ENCODE results near the gene DNASE1L2.

The DNASE1L2 gene

DNA sequence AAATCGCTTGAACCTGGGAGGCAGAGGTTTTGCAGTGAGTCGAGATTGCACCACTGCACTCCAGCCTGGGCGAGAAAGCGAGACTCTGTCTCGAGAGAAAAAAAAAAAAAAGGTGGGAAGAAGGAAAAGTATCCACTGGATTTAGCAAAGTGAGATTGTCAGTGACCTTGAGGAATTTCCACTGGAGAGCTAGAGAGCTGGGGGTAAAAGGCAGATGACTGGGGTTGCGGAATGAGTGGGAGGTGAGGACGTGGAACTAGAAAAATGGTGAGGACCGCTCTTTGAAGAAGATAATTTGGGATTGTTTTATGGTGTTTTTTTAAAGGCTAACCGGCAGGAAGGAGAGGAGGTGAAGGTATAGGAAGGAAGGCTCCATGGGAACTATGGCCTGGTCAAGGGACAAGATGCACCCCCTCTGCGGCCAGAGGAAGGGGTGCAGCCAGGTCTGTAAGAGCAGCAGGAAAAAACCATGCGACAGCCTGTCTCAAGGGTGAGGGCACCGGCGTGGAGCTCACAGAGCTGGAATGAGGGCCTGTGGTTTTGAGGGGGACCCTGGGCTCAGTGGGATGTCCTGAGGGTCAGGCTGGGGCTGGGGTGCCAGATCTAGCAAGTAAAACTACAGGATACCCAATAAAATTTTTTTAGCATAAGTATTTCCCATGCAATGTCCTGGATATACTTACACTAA, 31.7 kb upstream of the DNASE1L2 start:
- no peaks in the 10 kb centered on the region for H3K9me3 ChIP-seq (ENCODE audit: control insufficient read depth, low read length)
- peak overlapping the region; percentile 62 for H3K27ac ChIP-seq (ENCODE audit: low read depth, low read length, severe bottlenecking)
- H3K4me1 ChIP-seq (ENCODE audit: control insufficient read depth, insufficient read depth, low read length, poor library complexity, severe bottlenecking): peaks cover 8% of the 10 kb centered on the region
- peak overlapping the region; percentile 69 for H3K4me3 ChIP-seq (ENCODE audit: extremely low read depth, insufficient read depth, low read length, poor library complexity, severe bottlenecking)
- WGBS, 2 experiments (ENCODE audit: insufficient coverage in 2 of 2): 71 to 76% methylated on average over 9 to 13 of the region's 13 CpGs
- H3K36me3 ChIP-seq (ENCODE audit: control insufficient read depth, insufficient read depth, low read length): peaks cover 28% of the 10 kb centered on the region

DNA sequence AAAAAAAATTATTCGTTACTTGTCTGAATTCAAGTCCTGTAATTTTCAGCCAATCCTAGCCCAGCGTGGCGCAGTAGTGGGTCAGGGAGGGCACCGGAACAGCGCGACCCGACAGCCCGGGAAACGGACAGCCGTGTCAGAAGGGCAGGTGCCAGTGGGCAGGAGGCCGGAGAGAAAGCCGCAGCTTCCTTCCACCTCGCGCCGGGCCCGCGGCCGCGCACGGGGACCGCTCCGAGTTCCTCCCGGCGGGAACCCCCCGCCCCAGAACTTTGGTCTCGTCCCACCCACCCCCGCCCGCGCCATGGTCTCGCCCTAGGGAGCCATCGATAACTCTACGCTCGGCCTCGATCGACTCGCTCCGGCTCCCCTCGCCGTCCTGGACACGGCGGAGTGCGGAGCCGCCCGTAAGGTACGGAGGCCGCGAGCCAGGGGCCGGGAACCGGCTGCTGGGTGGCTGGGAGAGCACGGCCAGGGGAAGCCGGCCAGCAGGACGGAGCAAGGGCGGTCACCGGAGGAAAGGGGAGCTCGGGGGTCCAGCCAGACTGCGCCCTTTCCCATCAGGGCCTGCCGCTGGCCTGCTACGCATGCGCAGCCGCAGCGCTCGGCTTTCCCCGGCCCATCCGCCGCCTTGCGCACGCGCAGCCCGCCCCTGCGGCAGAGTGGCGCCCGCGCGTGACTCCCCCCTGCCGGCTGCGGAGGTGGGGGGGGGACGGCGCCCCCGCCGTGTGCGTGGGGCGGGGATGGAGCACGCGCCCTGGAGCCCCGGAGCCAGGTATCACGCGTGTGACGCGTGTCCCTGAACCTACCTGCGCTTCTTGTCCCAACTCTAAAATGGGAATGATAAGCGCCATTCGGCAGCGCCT, 30.9 kb upstream of the DNASE1L2 start, which contains the start of gene MLST8:
Gene MLST8 (plus strand): TSS at position 351 of the 863 bp plus-strand sequence. CDS start 632 bp downstream, outside the sequence.
- H3K4me1 ChIP-seq (ENCODE audit: control insufficient read depth, insufficient read depth, low read length, poor library complexity, severe bottlenecking): peaks cover 8% of the 10 kb centered on the region
- H3K27ac ChIP-seq (ENCODE audit: low read depth, low read length, severe bottlenecking): peak within 1 kb of the TSS; percentile 62
- H3K36me3 ChIP-seq (ENCODE audit: control insufficient read depth, insufficient read depth, low read length): peaks cover 35% of the 10 kb centered on the region
- 0 to 1% methylated on average over 55 to 69 of the region's 93 CpGs for WGBS, 2 experiments (ENCODE audit: insufficient coverage in 2 of 2)
- peak within 1 kb of the TSS; percentile 69 for H3K4me3 ChIP-seq (ENCODE audit: extremely low read depth, insufficient read depth, low read length, poor library complexity, severe bottlenecking)
- no peaks in the 10 kb centered on the region for H3K9me3 ChIP-seq (ENCODE audit: control insufficient read depth, low read length)

DNA sequence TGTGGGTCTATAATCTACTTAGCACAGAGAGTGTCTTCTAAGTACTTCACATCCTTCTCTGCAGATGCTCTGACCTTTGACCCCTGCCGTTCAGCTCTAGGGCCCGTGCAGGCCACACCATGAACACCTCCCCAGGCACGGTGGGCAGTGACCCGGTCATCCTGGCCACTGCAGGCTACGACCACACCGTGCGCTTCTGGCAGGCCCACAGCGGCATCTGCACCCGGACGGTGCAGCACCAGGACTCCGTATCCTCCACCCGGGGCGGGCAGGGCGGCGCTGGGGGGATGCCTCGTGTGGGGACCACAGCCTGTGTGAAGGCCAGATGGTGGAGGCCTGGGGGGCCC, 30.3 kb upstream of the DNASE1L2 start:
- 28 to 33% methylated on average over 14 to 15 of the region's 16 CpGs for WGBS, 2 experiments (ENCODE audit: insufficient coverage in 2 of 2)
- Histone ChIP-seq H3K4me3 (ENCODE audit: extremely low read depth, insufficient read depth, low read length, poor library complexity, severe bottlenecking) (peak overlapping the region; percentile 69), H3K36me3 (ENCODE audit: control insufficient read depth, insufficient read depth, low read length) (peaks cover 39% of the 10 kb centered on the region), H3K27ac (ENCODE audit: low read depth, low read length, severe bottlenecking) (peak overlapping the region; percentile 57), H3K4me1 (ENCODE audit: control insufficient read depth, insufficient read depth, low read length, poor library complexity, severe bottlenecking) (peaks cover 8% of the 10 kb centered on the region), H3K9me3 (ENCODE audit: control insufficient read depth, low read length) (no peaks in the 10 kb centered on the region)

DNA sequence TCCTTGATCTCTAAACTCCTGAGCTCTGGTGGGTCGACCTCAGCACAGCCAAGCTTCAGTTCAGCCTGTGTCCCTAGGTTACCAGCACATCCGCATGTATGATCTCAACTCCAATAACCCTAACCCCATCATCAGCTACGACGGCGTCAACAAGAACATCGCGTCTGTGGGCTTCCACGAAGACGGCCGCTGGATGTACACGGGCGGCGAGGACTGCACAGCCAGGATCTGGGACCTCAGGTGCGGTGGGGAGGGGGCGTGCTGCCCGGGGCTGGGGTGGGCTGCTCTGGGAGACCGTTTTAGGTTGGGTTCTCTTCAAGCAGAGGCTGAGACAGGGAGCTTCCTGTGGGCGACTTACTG, 29.8 kb upstream of the DNASE1L2 start:
- WGBS, 2 experiments (ENCODE audit: insufficient coverage in 2 of 2): 94 to 96% methylated on average over 6 to 18 of the region's 18 CpGs
- Histone ChIP-seq H3K4me1 (ENCODE audit: control insufficient read depth, insufficient read depth, low read length, poor library complexity, severe bottlenecking) (peaks cover 8% of the 10 kb centered on the region), H3K27ac (ENCODE audit: low read depth, low read length, severe bottlenecking) (no peak overlapping the region), H3K9me3 (ENCODE audit: control insufficient read depth, low read length) (no peaks in the 10 kb centered on the region), H3K36me3 (ENCODE audit: control insufficient read depth, insufficient read depth, low read length) (peaks cover 39% of the 10 kb centered on the region), H3K4me3 (ENCODE audit: extremely low read depth, insufficient read depth, low read length, poor library complexity, severe bottlenecking) (peak overlapping the region; percentile 69)

DNA sequence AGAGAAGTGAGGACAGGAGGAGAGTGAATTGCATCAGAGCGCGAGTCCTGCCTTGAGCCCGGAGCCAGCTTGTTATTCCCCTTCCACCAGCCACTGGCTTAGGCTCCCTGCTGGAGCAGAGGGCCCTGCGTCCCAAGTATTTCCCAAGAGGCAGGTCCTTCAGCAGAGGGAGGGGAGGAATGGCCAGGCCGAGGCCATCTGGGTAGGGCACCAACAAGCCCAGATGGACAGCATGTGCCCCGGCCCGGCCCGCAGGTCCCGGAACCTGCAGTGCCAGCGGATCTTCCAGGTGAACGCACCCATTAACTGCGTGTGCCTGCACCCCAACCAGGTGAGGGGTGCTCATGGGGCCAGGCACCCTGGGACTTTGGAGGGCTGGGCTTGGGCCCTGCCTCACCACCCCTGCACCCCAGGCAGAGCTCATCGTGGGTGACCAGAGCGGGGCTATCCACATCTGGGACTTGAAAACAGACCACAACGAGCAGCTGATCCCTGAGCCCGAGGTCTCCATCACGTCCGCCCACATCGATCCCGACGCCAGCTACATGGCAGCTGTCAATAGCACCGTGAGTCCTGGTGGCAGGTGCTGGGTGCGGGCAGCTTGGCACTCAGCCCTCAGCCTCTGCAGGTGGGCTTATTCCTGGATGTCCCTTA, 29.3 kb upstream of the DNASE1L2 start:
- Histone ChIP-seq H3K9me3 (ENCODE audit: control insufficient read depth, low read length) (no peaks in the 10 kb centered on the region), H3K4me1 (ENCODE audit: control insufficient read depth, insufficient read depth, low read length, poor library complexity, severe bottlenecking) (peaks cover 8% of the 10 kb centered on the region), H3K27ac (ENCODE audit: low read depth, low read length, severe bottlenecking) (no peak overlapping the region), H3K36me3 (ENCODE audit: control insufficient read depth, insufficient read depth, low read length) (peaks cover 42% of the 10 kb centered on the region), H3K4me3 (ENCODE audit: extremely low read depth, insufficient read depth, low read length, poor library complexity, severe bottlenecking) (no peak overlapping the region)
- 97 to 98% methylated on average over 20 to 23 of the region's 23 CpGs for WGBS, 2 experiments (ENCODE audit: insufficient coverage in 2 of 2)

DNA sequence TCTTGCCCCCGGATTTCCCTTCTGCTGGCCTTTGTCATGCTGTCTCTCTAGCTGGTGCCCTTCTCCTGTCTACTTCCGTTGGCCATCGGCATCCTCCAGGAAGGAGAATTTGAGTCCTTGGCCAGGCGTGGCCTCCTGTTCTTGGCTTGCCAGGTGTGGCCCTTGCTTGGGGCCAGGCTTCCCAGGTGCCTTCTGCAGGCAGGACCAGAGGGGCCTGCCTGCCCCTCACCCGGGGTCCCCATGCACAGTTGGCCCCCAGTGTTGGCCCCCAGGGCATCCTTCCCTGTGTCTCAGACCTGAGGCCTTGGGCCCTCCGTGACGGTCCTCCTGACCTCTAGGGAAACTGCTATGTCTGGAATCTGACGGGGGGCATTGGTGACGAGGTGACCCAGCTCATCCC, 28.4 kb upstream of the DNASE1L2 start:
- peaks cover 15% of the 10 kb centered on the region for H3K4me1 ChIP-seq (ENCODE audit: control insufficient read depth, insufficient read depth, low read length, poor library complexity, severe bottlenecking)

DNA sequence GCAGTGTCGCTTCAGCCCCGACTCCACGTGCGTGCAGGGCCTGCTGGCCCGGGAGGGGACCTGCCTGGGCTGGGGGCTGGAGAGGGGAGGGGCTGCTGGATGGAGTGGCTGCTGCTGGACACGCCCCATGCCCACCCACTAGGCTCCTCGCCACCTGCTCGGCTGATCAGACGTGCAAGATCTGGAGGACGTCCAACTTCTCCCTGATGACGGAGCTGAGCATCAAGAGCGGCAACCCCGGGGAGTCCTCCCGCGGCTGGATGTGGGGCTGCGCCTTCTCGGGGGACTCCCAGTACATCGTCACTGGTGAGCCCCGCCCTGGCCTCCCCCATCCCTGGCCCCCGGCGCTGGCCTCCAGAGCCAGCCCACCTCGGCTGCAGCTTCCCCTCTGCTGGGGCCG, 27.9 kb upstream of the DNASE1L2 start:
- H3K9me3 ChIP-seq (ENCODE audit: control insufficient read depth, low read length): no peaks in the 10 kb centered on the region
- peaks cover 19% of the 10 kb centered on the region for H3K4me1 ChIP-seq (ENCODE audit: control insufficient read depth, insufficient read depth, low read length, poor library complexity, severe bottlenecking)
- WGBS, 2 experiments (ENCODE audit: insufficient coverage in 2 of 2): 92 to 98% methylated on average over 17 to 18 of the region's 23 CpGs
- no peak overlapping the region for H3K4me3 ChIP-seq (ENCODE audit: extremely low read depth, insufficient read depth, low read length, poor library complexity, severe bottlenecking)
- H3K36me3 ChIP-seq (ENCODE audit: control insufficient read depth, insufficient read depth, low read length): peaks cover 55% of the 10 kb centered on the region
- H3K27ac ChIP-seq (ENCODE audit: low read depth, low read length, severe bottlenecking): no peak overlapping the region

More for the DNA sequence above, 28.4 kb upstream of the DNASE1L2 start:
- Histone ChIP-seq H3K9me3 (ENCODE audit: control insufficient read depth, low read length) (no peaks in the 10 kb centered on the region), H3K36me3 (ENCODE audit: control insufficient read depth, insufficient read depth, low read length) (peaks cover 52% of the 10 kb centered on the region), H3K4me3 (ENCODE audit: extremely low read depth, insufficient read depth, low read length, poor library complexity, severe bottlenecking) (no peak overlapping the region), H3K27ac (ENCODE audit: low read depth, low read length, severe bottlenecking) (no peak overlapping the region)
- WGBS, 2 experiments (ENCODE audit: insufficient coverage in 2 of 2): 92 to 100% methylated on average over 4 to 9 of the region's 9 CpGs

DNA sequence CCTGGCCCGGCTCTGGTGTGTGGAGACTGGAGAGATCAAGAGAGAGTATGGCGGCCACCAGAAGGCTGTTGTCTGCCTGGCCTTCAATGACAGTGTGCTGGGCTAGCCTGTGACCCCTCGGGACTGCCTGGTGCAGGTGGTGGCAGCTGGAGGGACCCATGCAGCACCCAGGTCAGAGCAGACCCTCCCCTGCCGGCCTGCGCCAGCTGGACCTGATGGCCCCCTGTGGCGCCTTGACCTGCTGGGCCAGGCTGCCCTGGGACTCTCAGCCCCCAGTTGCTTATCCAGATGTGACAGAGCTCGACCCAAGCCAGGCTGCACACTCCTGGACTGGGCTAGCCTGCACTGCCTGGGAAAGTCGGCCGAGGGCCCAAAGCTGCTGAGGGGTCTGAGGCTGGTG, 27.5 kb upstream of the DNASE1L2 start:
- Histone ChIP-seq H3K27ac (ENCODE audit: low read depth, low read length, severe bottlenecking) (no peak overlapping the region), H3K4me1 (ENCODE audit: control insufficient read depth, insufficient read depth, low read length, poor library complexity, severe bottlenecking) (peaks cover 21% of the 10 kb centered on the region), H3K9me3 (ENCODE audit: control insufficient read depth, low read length) (no peaks in the 10 kb centered on the region), H3K36me3 (ENCODE audit: control insufficient read depth, insufficient read depth, low read length) (peaks cover 55% of the 10 kb centered on the region), H3K4me3 (ENCODE audit: extremely low read depth, insufficient read depth, low read length, poor library complexity, severe bottlenecking) (no peak overlapping the region)
- WGBS, 2 experiments (ENCODE audit: insufficient coverage in 2 of 2): 92 to 96% methylated on average over 5 to 8 of the region's 9 CpGs

DNA sequence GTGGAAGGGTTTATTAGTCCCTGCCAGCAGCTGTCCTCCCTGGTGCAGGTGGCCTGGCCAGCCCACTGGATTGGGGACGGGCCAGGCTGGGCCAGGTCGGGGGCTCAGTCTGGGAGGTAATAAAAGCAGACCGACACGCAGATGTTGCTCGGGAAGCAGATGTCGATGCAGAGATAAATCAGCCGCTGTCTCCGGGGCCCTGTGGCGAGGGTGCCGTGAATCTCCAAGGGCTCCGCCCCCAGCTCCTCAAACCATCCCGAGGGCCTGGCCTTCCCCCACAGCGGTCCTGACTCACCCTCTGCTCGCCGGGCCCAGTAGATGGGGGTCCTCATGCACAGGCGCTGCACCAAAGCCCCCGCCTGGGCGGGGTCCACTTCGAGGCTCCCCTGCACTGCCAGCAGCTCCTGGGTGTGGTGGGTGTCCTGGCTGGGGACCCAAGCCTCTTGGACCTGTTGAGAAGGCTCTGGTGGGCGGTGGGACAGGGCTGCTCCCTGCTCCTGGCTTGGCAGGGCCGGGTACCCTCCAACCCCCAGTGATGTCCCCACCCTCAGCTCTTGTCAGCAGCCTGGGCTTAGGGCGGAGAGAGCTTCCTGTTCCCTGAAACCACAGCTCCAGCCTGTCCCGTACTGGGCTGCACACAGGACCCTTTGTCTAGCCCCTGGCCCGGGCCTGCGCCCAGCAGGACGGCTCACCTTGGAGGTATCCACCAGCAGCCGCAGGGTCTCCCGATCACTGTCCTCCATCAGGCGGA, 26.8 kb upstream of the DNASE1L2 start:
- Histone ChIP-seq H3K4me1 (ENCODE audit: control insufficient read depth, insufficient read depth, low read length, poor library complexity, severe bottlenecking) (peaks cover 21% of the 10 kb centered on the region), H3K9me3 (ENCODE audit: control insufficient read depth, low read length) (no peaks in the 10 kb centered on the region), H3K4me3 (ENCODE audit: extremely low read depth, insufficient read depth, low read length, poor library complexity, severe bottlenecking) (no peak overlapping the region), H3K36me3 (ENCODE audit: control insufficient read depth, insufficient read depth, low read length) (peaks cover 55% of the 10 kb centered on the region), H3K27ac (ENCODE audit: low read depth, low read length, severe bottlenecking) (no peak overlapping the region)
- WGBS, 2 experiments (ENCODE audit: insufficient coverage in 2 of 2): 92 to 95% methylated on average over 23 to 24 of the region's 29 CpGs

DNA sequence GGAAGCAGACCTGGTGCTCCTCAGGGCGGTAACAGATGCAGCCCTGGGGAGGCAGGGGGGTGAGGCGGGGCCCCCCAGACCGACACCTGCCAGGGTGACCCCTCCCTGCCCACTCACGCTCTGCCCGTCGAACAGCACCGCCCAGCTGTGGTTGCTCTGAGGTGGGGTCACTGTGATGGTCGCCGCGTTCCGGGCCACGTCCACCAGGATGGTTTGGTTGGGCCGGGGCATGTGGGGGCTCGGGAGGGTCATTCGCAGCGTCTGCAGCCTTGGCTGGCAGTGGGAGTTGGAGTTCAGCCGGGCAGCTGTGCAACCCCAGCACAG, 26.3 kb upstream of the DNASE1L2 start:
- no peak overlapping the region for H3K4me3 ChIP-seq (ENCODE audit: extremely low read depth, insufficient read depth, low read length, poor library complexity, severe bottlenecking)
- H3K27ac ChIP-seq (ENCODE audit: low read depth, low read length, severe bottlenecking): no peak overlapping the region
- peaks cover 18% of the 10 kb centered on the region for H3K4me1 ChIP-seq (ENCODE audit: control insufficient read depth, insufficient read depth, low read length, poor library complexity, severe bottlenecking)
- peaks cover 55% of the 10 kb centered on the region for H3K36me3 ChIP-seq (ENCODE audit: control insufficient read depth, insufficient read depth, low read length)
- 93 to 96% methylated on average over 13 to 17 of the region's 17 CpGs for WGBS, 2 experiments (ENCODE audit: insufficient coverage in 2 of 2)
- H3K9me3 ChIP-seq (ENCODE audit: control insufficient read depth, low read length): no peaks in the 10 kb centered on the region

Data from mesodermal cell (in vitro differentiated cells).